T-cell (primary cell): ENCODE measurements around the gene STIM1. TPM values are rescaled to one million over a fixed set of nuclear protein-coding genes. Genes with fewer than 3 reads are reported as not detected.

Source experiments
- ATAC-seq, 4 experiments: fragments of 200-7000 bp in 3 of 4; fragments of 150-1000 bp in 1 of 4; cut with Tn5 transposase; replicated peaks in 1 of 4; 1 replicate in 3 of 4; 2 replicates in 1 of 4; pipeline ENCODE4 v1.10.0; 2021; ENCODE audit warnings: moderate library complexity in 3 of 4, mild to moderate bottlenecking in 2 of 4, moderate number of reproducible peaks in 1 of 4
- CTCF ChIA-PET, 2 donors: fragments of 300-600 bp; sonication (Branson Sonifier 250); formaldehyde crosslinking; loops; one replicate each; lab custom pipeline; 2022; ENCODE audit warnings: antibody characterized with exemption in 2 of 2; lab: Charles Lee
- POLR2A ChIA-PET, 2 donors: fragments of 300-600 bp; sonication (Branson Sonifier 250); formaldehyde crosslinking; loops; one replicate each; lab custom pipeline; 2022; ENCODE audit warnings: antibody characterized with exemption in 2 of 2; lab: Charles Lee
- DNase-seq, 35 experiments: peaks; one replicate each; pipeline versions ENCODE4 v3.0.0 to v3.0.0-alpha.2; 2013 to 2023
- H3K27ac ChIP-seq: one replicate; pipeline ENCODE4 v1.5.1; 2013; ENCODE audit warnings: low read length
- H3K27me3 ChIP-seq, 2 experiments: replicated peaks in 1 of 2; 1 replicate in 1 of 2; 2 replicates in 1 of 2; pipeline versions ENCODE4 v1.6.1 to v1.7.0; 2013; ENCODE audit warnings: low read length in 1 of 2, mixed read lengths in 1 of 2; ENCODE audit not compliant: control insufficient read depth in 2 of 2, insufficient read depth in 2 of 2; ENCODE audit errors: extremely low read depth in 1 of 2
- H3K36me3 ChIP-seq, 2 donors: 1 replicate in 1 of 2; 2 replicates in 1 of 2; pipeline versions ENCODE4 v1.6.1 to v1.7.0; 2013; ENCODE audit warnings: low read length in 1 of 2; ENCODE audit not compliant: control insufficient read depth in 2 of 2, insufficient read depth in 1 of 2; ENCODE audit errors: extremely low read depth in 1 of 2
- H3K4me1 ChIP-seq, 2 experiments: 1 replicate in 1 of 2; 2 replicates in 1 of 2; pipeline versions ENCODE4 v1.6.1 to v1.7.0; 2013; ENCODE audit warnings: low read length in 2 of 2, mixed read lengths in 1 of 2; ENCODE audit not compliant: insufficient read depth in 2 of 2, control insufficient read depth in 1 of 2; ENCODE audit errors: extremely low read depth in 1 of 2
- H3K4me3 ChIP-seq, 2 donors: 1 replicate in 1 of 2; 2 replicates in 1 of 2; pipeline versions ENCODE4 v1.5.1 to v1.7.0; 2013; ENCODE audit warnings: mild to moderate bottlenecking in 2 of 2, low read length in 1 of 2, moderate library complexity in 1 of 2; ENCODE audit not compliant: control insufficient read depth in 1 of 2; ENCODE audit errors: extremely low read depth in 1 of 2
- H3K9me3 ChIP-seq: 2 replicates; pipeline ENCODE4 v1.7.0; 2013
- H3K27ac Mint-ChIP-seq, 2 donors: one replicate each; pipeline ENCODE4 v1.8.0; 2020 to 2021; ENCODE audit warnings: mild to moderate bottlenecking in 2 of 2, mixed read lengths in 2 of 2
- H3K27me3 Mint-ChIP-seq, 2 donors: one replicate each; pipeline ENCODE4 v1.8.0; 2021 to 2022; ENCODE audit warnings: mixed read lengths in 2 of 2
- H3K36me3 Mint-ChIP-seq: one replicate; pipeline ENCODE4 v1.8.0; 2021; ENCODE audit warnings: mixed read lengths
- H3K4me1 Mint-ChIP-seq, 3 donors: one replicate each; pipeline ENCODE4 v1.8.0; 2020 to 2022; ENCODE audit warnings: mixed read lengths in 3 of 3, mild to moderate bottlenecking in 1 of 3
- H3K4me3 Mint-ChIP-seq, 3 donors: one replicate each; pipeline ENCODE4 v1.8.0; 2020 to 2022; ENCODE audit warnings: mild to moderate bottlenecking in 3 of 3, mixed read lengths in 3 of 3, moderate library complexity in 3 of 3
- H3K9me3 Mint-ChIP-seq, 3 donors: one replicate each; pipeline ENCODE4 v1.8.0; 2020 to 2022; ENCODE audit warnings: mixed read lengths in 3 of 3
- WGBS: methylation state at CpG from one replicate; pipeline ENCODE4 v1.1.5; 2013; ENCODE audit warnings: missing lambda C conversion rate; ENCODE audit not compliant: insufficient coverage; 5-methylcytosine and 5-hydroxymethylcytosine counted together
- total RNA-seq, 35 experiments: library from RNA in 6 of 35; stranded (reverse) in 6 of 35; fragments of 120-200 nt in 1 of 35; gene quantifications; one replicate each; pipeline versions ENCODE4 v1.2.1 to v1.2.4 and lab custom pipeline; 2013 to 2026

Gene STIM1
- total RNA-seq, 5 donors from 2014 or later (not counting 1 experiment from before 2014, with no cell fraction given): 87.6 to 139 (median 94.5) TPM

DNA sequence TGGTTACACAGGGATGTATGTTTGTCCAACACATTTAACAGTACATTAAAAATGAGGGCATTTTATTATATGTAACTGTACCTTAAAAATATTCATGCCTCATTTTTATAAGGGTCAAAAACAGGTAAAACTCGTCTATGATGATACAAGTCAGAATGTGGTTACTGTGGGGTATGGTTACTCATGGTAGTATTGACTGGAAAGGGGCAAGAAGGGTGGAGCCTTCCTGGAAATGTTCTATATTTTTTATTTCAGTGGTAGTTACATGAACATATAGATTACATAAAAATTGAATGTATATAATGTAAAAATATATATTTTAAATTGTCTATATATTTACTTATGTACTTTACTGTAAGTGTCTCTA, 99.8 kb downstream of the STIM1 start:
- H3K9me3 ChIP-seq: no peaks in the 10 kb centered on the region
- H3K4me1 ChIP-seq: peaks cover 38 to 48% of the 10 kb centered on the region in 2 experiments
- Mint-ChIP-seq H3K9me3 (peaks cover 0 to 7% (median 0%) of the 10 kb centered on the region in 3 donors), H3K27me3 (no peaks in the 10 kb centered on the region), H3K27ac (peak overlapping the region; percentile 91 to 98), H3K4me1 (peaks cover 92 to 94% (median 93%) of the 10 kb centered on the region in 3 donors), H3K36me3 (peaks cover 38% of the 10 kb centered on the region), H3K4me3 (peak overlapping the region; percentile 5 to 71 (median 42))
- no peak overlapping the region for H3K4me3 ChIP-seq
- no peaks in the 10 kb centered on the region for H3K27me3 ChIP-seq
- H3K36me3 ChIP-seq: no peaks in the 10 kb centered on the region
- no peak for DNase-seq
- no peak overlapping the region for H3K27ac ChIP-seq
- ChIA-PET CTCF (interaction anchor here in 1 of 2 donors (1.0 kb wide), 1 partner anchor 106 kb away, joined by 3 read pairs; no protein-coding TSS in a partner anchor), POLR2A (interaction anchor here in 1 of 2 donors (0.6 kb wide), 2 partner anchors 17 to 122 kb away, joined by 3 read pairs; no protein-coding TSS in a partner anchor)
- ATAC-seq: no peak
- 0% methylated on average over 1 of the region's 1 CpG for WGBS

DNA sequence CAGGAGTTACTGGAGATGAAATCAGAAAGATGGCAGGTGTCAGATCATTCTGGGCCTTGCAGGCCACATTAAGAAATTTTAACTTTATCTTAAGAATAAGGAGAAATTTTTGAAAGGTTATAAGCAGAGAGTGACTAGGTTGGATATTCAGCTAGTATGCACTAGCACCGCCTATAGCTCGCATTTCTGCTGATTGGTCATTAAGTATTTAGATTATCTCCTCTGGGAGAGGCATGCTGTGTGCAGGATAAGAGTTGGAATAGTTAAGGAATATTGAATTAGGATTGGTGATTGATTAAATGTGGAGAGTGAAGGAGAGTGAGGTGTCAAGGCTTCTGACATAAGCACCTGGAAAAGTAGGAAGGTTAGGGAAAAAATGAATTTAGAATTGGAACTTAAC, 100.6 kb downstream of the STIM1 start:
- H3K27ac Mint-ChIP-seq: peak overlapping the region; percentile 56 to 59
- H3K36me3 Mint-ChIP-seq: peaks cover 35% of the 10 kb centered on the region
- Histone ChIP-seq H3K9me3 (no peaks in the 10 kb centered on the region), H3K27me3 (no peaks in the 10 kb centered on the region), H3K27ac (no peak overlapping the region), H3K4me3 (no peak overlapping the region), H3K36me3 (no peaks in the 10 kb centered on the region), H3K4me1 (peaks cover 37 to 43% of the 10 kb centered on the region in 2 experiments)
- 94% methylated on average over 2 of the region's 2 CpGs for WGBS
- ChIA-PET POLR2A (interaction anchor here (0.6 to 0.7 kb wide), 2 partner anchors 16 to 74 kb away, joined by 3 to 8 read pairs; no protein-coding TSS in a partner anchor), CTCF (interaction anchor here in 1 of 2 donors (1.0 kb wide), 1 partner anchor 107 kb away, joined by 3 read pairs; no protein-coding TSS in a partner anchor)
- ATAC-seq (no peak), DNase-seq (no peak)
- H3K4me1 Mint-ChIP-seq: peaks cover 89 to 92% (median 89%) of the 10 kb centered on the region in 3 donors
- no peaks in the 10 kb centered on the region for H3K27me3 Mint-ChIP-seq
- peak overlapping the region in 1 of 3 donors; percentile 1 for H3K4me3 Mint-ChIP-seq
- peaks cover 0 to 7% (median 0%) of the 10 kb centered on the region in 3 donors for H3K9me3 Mint-ChIP-seq

DNA sequence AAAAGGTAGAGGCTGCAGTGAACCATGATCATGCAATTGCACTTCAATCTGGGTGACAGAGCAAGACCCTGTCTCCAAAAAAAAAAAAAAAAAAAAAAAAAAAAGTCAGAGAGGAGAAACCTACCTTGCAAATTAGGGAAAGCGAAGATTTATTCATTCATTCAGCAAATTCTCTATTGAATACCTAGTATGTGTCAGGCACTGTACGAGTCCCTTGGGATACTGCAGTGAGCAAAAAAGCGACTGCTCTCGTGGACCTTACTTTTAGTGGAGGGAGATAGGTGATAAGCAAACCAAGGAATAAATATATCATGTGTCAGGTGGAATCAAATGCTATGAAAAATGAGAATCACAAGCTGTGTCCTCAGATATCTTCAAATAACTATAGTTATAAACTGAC, 101.3 kb downstream of the STIM1 start:
- ChIA-PET POLR2A (no interaction called here), CTCF (no interaction called here)
- Mint-ChIP-seq H3K4me3 (no peak overlapping the region), H3K36me3 (peaks cover 35% of the 10 kb centered on the region), H3K27me3 (no peaks in the 10 kb centered on the region), H3K4me1 (peaks cover 87 to 92% (median 88%) of the 10 kb centered on the region in 3 donors), H3K27ac (peak overlapping the region in 1 of 2 donors; percentile 7), H3K9me3 (peaks cover 0 to 7% (median 0%) of the 10 kb centered on the region in 3 donors)
- ATAC-seq (no peak), DNase-seq (no peak)
- no CpG with 5 or more reads among the region's 4 CpGs for WGBS
- Histone ChIP-seq H3K27me3 (no peaks in the 10 kb centered on the region), H3K4me1 (peaks cover 31 to 38% of the 10 kb centered on the region in 2 experiments), H3K4me3 (no peak overlapping the region), H3K9me3 (no peaks in the 10 kb centered on the region), H3K36me3 (no peaks in the 10 kb centered on the region), H3K27ac (no peak overlapping the region)

DNA sequence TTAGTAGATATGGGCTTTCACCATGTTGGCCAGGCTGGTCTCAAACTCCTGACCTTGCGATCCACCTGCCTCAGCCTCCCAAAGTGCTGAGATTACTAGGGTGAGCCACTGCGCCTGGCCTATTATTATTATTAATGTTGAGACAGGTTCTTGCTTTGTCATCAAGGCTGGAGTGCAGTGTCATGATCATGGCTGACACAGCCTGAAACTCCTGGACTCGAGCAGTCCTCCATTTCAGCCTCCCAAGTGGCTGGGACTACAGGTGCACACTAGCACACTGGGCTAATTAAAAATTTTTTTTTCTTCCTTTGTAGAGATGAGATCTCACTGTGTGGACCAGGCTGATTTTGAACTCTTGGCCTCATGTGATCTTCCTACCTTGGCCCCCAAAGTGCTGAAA, 102.0 kb downstream of the STIM1 start:
- Mint-ChIP-seq H3K4me3 (no peak overlapping the region), H3K4me1 (peaks cover 85 to 92% (median 88%) of the 10 kb centered on the region in 3 donors), H3K27me3 (no peaks in the 10 kb centered on the region), H3K27ac (no peak overlapping the region), H3K9me3 (peaks cover 0 to 7% (median 0%) of the 10 kb centered on the region in 3 donors), H3K36me3 (peaks cover 34% of the 10 kb centered on the region)
- Histone ChIP-seq H3K27me3 (no peaks in the 10 kb centered on the region), H3K4me3 (no peak overlapping the region), H3K9me3 (no peaks in the 10 kb centered on the region), H3K4me1 (peaks cover 24 to 32% of the 10 kb centered on the region in 2 experiments), H3K27ac (no peak overlapping the region), H3K36me3 (no peaks in the 10 kb centered on the region)
- ChIA-PET CTCF (no interaction called here), POLR2A (no interaction called here)
- 40% methylated on average over 1 of the region's 3 CpGs for WGBS
- ATAC-seq (no peak), DNase-seq (no peak)

DNA sequence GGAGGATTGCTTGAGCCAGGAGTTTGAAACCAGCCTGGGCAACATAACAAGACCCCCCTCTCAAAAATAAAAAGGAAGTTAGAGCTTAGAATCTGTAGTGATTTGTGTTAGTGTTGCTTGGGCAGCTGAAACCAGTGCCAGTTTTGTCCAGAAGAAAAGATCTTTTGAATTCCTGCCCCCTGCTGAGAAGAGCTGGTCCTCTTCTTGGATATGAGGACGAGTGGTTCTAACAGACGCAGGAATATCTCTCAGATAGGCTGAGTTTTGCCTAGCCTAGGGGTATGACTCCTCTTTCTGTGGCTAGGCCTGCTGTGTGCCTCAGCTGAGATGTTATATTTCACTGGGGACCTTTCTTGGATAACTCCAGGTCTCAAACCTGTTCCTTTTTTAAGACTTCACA, 102.8 kb downstream of the STIM1 start:
- ChIA-PET POLR2A (interaction anchor here (0.6 to 1.1 kb wide), 3 partner anchors 11 to 115 kb away, joined by 3 to 11 read pairs (median 3); no protein-coding TSS in a partner anchor), CTCF (interaction anchor here (0.6 to 0.8 kb wide), 3 partner anchors 10 to 497 kb away, joined by 3 to 4 read pairs (median 3); no protein-coding TSS in a partner anchor)
- H3K4me1 ChIP-seq: peaks cover 18 to 23% of the 10 kb centered on the region in 2 experiments
- no peaks in the 10 kb centered on the region for H3K27me3 Mint-ChIP-seq
- H3K36me3 ChIP-seq: no peaks in the 10 kb centered on the region
- peaks cover 29% of the 10 kb centered on the region for H3K36me3 Mint-ChIP-seq
- no peaks in the 10 kb centered on the region for H3K9me3 ChIP-seq
- no peak for DNase-seq
- no peak overlapping the region for H3K4me3 Mint-ChIP-seq
- no peak overlapping the region for H3K27ac ChIP-seq
- H3K9me3 Mint-ChIP-seq: peaks cover 0 to 7% (median 0%) of the 10 kb centered on the region in 3 donors
- WGBS: 100% methylated on average over 1 of the region's 2 CpGs
- no peak for ATAC-seq
- no peak overlapping the region for H3K27ac Mint-ChIP-seq
- no peaks in the 10 kb centered on the region for H3K27me3 ChIP-seq
- H3K4me1 Mint-ChIP-seq: peaks cover 85 to 92% (median 86%) of the 10 kb centered on the region in 3 donors
- H3K4me3 ChIP-seq: no peak overlapping the region

DNA sequence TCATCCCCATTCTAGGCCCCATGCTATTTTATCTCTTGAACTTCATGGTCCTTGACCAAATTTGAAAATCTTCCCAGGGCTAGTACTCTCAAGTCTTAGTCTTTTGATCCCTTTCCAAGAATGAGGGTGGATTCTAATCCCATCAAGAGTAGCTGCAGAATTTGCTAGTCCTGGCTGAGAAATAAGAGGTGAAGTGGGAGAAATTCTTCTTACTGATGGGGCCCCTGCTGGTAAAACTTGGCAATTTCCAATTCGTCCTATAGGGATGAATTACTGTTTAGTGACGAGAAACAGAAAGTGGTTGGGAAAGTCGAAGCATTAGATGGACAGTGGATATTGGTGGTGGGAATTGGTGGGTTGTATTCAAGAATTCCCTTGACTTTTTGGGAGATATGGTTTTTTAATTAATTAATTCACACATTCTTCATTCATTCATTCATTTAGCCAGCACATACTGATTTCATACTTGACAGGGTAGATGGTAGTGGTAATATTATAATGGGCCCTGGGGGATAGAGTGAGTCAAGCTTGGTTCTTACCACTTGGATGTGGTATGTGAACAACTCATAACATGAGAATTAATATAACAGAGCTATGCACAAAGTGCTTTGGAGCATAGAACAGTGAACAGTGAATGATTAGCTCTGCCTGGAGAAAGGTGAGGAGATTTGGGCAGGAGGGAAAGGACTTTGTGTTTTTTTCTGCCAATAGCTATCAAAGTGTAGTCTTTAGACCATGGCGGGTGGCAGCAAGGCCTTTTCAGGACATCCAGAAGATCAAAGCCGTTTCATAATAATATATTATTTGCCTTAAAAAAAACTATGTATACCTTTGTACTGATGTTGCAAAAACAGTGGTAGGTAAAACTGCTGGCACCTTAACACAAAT, 103.8 kb downstream of the STIM1 start:
- Histone ChIP-seq H3K27me3 (no peaks in the 10 kb centered on the region), H3K27ac (no peak overlapping the region), H3K9me3 (no peaks in the 10 kb centered on the region), H3K36me3 (no peaks in the 10 kb centered on the region), H3K4me1 (peaks cover 14 to 18% of the 10 kb centered on the region in 2 experiments), H3K4me3 (no peak overlapping the region)
- Mint-ChIP-seq H3K4me1 (peaks cover 85 to 92% (median 86%) of the 10 kb centered on the region in 3 donors), H3K27me3 (no peaks in the 10 kb centered on the region), H3K9me3 (peaks cover 0 to 3% (median 0%) of the 10 kb centered on the region in 3 donors), H3K36me3 (peaks cover 27% of the 10 kb centered on the region), H3K4me3 (no peak overlapping the region), H3K27ac (peak overlapping the region; percentile 26 to 45)
- no peak for DNase-seq
- ChIA-PET POLR2A (interaction anchor here in 1 of 2 donors (0.5 to 0.6 kb wide), 2 partner anchors 13 to 114 kb away, joined by 3 read pairs; no protein-coding TSS in a partner anchor), CTCF (interaction anchor here (0.5 to 1.4 kb wide), 5 partner anchors 31 to 498 kb away, joined by 3 to 8 read pairs (median 4); partner anchors contain the start of gene RHOG (in 1 of the 2))
- 100% methylated on average over 1 of the region's 5 CpGs for WGBS
- ATAC-seq: peak in 2 of 4 experiments; percentile 25 to 33
